IMR-90 (cell line): Measurements from ENCODE around the gene AAGAB. TPM values are rescaled to one million over a fixed set of nuclear protein-coding genes. Genes with fewer than 3 reads are reported as not detected.

Source experiments
- ATAC-seq: fragments of 200-7000 bp; cut with Tn5 transposase; 2 replicates; pipeline ENCODE4 v1.9.1; 2020; ENCODE audit warnings: low read depth, mild to moderate bottlenecking, moderate library complexity
- BruUV-seq: library from RNA; stranded (reverse); fragments of 400-500 nt; replicated peaks from 2 replicates; lab custom pipeline; 2021; lab: Mats Ljungman, UMichigan
- CTCF ChIA-PET: fragments of 300-600 bp; formaldehyde crosslinking; extraction: SDS; loops from one replicate; lab custom pipeline; 2021; ENCODE audit warnings: antibody characterized with exemption; lab: Yijun Ruan, JAX
- POLR2A ChIA-PET: fragments of 300-600 bp; sonication (Branson Sonifier 250); formaldehyde crosslinking; loops from one replicate; lab custom pipeline; 2022; ENCODE audit warnings: antibody characterized with exemption; ENCODE audit not compliant: unreplicated experiment; lab: Charles Lee
- DNase-seq: peaks from one replicate; pipeline ENCODE4 v3.0.0; 2013
- H2AFZ ChIP-seq: replicated peaks from 2 replicates; pipeline ENCODE3; 2013; ENCODE audit warnings: low read length, mild to moderate bottlenecking; ENCODE audit not compliant: poor library complexity
- H2AK5ac ChIP-seq: 2 replicates; pipeline ENCODE4 v1.6.1; 2013; ENCODE audit warnings: low read depth, low read length, inconsistent platforms
- H2AK9ac ChIP-seq: replicated peaks from 2 replicates; pipeline ENCODE3; 2013; ENCODE audit warnings: mild to moderate bottlenecking, low read depth, low read length, moderate library complexity; ENCODE audit not compliant: poor library complexity
- H2BK120ac ChIP-seq: 2 replicates; pipeline ENCODE4 v1.6.1; 2013; ENCODE audit warnings: low read depth, low read length, inconsistent platforms
- H2BK15ac ChIP-seq: 3 replicates; pipeline ENCODE4 v1.6.1; 2013; ENCODE audit warnings: low read depth, low read length, inconsistent platforms
- H2BK20ac ChIP-seq: 2 replicates; pipeline ENCODE4 v1.6.1; 2013; ENCODE audit warnings: low read depth, mild to moderate bottlenecking, inconsistent platforms, low read length, moderate library complexity
- H2BK5ac ChIP-seq: 2 replicates; pipeline ENCODE4 v1.6.1; 2013; ENCODE audit warnings: mild to moderate bottlenecking, low read depth, low read length, inconsistent platforms; ENCODE audit not compliant: poor library complexity, severe bottlenecking
- H3K14ac ChIP-seq: replicated peaks from 2 replicates; pipeline ENCODE4 v1.6.1; 2013; ENCODE audit warnings: low read depth, low read length, inconsistent platforms
- H3K18ac ChIP-seq: 2 replicates; pipeline ENCODE4 v1.6.1; 2013; ENCODE audit warnings: low read depth, low read length, control low read depth
- H3K23ac ChIP-seq: 2 replicates; pipeline ENCODE4 v1.6.1; 2013; ENCODE audit warnings: low read depth, low read length, inconsistent platforms
- H3K27ac ChIP-seq: 2 replicates; pipeline ENCODE4 v1.5.1; 2013; ENCODE audit warnings: mild to moderate bottlenecking, control low read depth, low read length; ENCODE audit not compliant: insufficient read depth
- H3K27me3 ChIP-seq: 2 replicates; pipeline ENCODE4 v1.6.1; 2013; ENCODE audit warnings: low read length; ENCODE audit not compliant: control insufficient read depth, insufficient read depth
- H3K36me3 ChIP-seq: 2 replicates; pipeline ENCODE4 v1.6.1; 2013; ENCODE audit warnings: low read length, mixed read lengths; ENCODE audit not compliant: control insufficient read depth, insufficient read depth
- H3K4ac ChIP-seq: 2 replicates; pipeline ENCODE4 v1.6.1; 2013; ENCODE audit warnings: low read depth, low read length, inconsistent platforms
- H3K4me1 ChIP-seq: 2 replicates; pipeline ENCODE4 v1.6.1; 2013; ENCODE audit warnings: low read length, mixed read lengths; ENCODE audit not compliant: control insufficient read depth, insufficient read depth
- H3K4me2 ChIP-seq: 2 replicates; pipeline ENCODE4 v1.6.1; 2013; ENCODE audit warnings: low read depth, mild to moderate bottlenecking, control low read depth, low read length, moderate library complexity
- H3K4me3 ChIP-seq: 2 replicates; pipeline ENCODE4 v1.5.1; 2013; ENCODE audit warnings: low read depth, mild to moderate bottlenecking, control low read depth, low read length, moderate library complexity; ENCODE audit not compliant: insufficient read depth
- H3K56ac ChIP-seq: 2 replicates; pipeline ENCODE4 v1.6.1; 2013; ENCODE audit warnings: low read length, inconsistent platforms; ENCODE audit not compliant: insufficient read depth; ENCODE audit errors: extremely low read depth
- H3K79me1 ChIP-seq, 2 experiments: 2 replicates each; pipeline ENCODE4 v1.6.1; 2013; ENCODE audit warnings: low read length in 2 of 2, inconsistent platforms in 1 of 2, low read depth in 1 of 2
- H3K9ac ChIP-seq: 2 replicates; pipeline ENCODE4 v1.6.1; 2013; ENCODE audit warnings: low read depth, low read length, control low read depth
- H3K9me1 ChIP-seq: 2 replicates; pipeline ENCODE4 v1.6.1; 2013; ENCODE audit warnings: low read length, inconsistent platforms; ENCODE audit not compliant: insufficient read depth
- H3K9me3 ChIP-seq: 2 replicates; pipeline ENCODE4 v1.6.1; 2013; ENCODE audit warnings: low read length; ENCODE audit not compliant: control insufficient read depth, insufficient read depth
- H4K20me1 ChIP-seq: 2 replicates; pipeline ENCODE4 v1.6.1; 2013; ENCODE audit warnings: low read length, inconsistent platforms; ENCODE audit not compliant: insufficient read depth
- H4K5ac ChIP-seq: 2 replicates; pipeline ENCODE4 v1.6.1; 2013; ENCODE audit warnings: mild to moderate bottlenecking, low read depth, low read length, control low read depth
- H4K8ac ChIP-seq, 2 experiments: 2 replicates each; pipeline ENCODE4 v1.6.1; 2013; ENCODE audit warnings: low read depth in 2 of 2, low read length in 2 of 2, control low read depth in 1 of 2, inconsistent platforms in 1 of 2
- H4K91ac ChIP-seq: 2 replicates; pipeline ENCODE4 v1.6.1; 2013; ENCODE audit warnings: low read depth, low read length, inconsistent platforms; ENCODE audit not compliant: insufficient read depth
- BHLHE40 ChIP-seq: fragments of 150-350 bp; IDR thresholded peaks from 2 replicates; pipeline ENCODE4 v1.6.1; 2016; ENCODE audit warnings: mild to moderate bottlenecking, low read depth, low read length
- CHD1 ChIP-seq: IDR thresholded peaks from 2 replicates; pipeline ENCODE4 v1.6.1; 2012; ENCODE audit warnings: low read depth, low read length, improper control_type of control experiment
- CTCF ChIP-seq: conservative IDR thresholded peaks from 2 replicates; pipeline ENCODE4 v1.5.1; 2012; ENCODE audit warnings: mild to moderate bottlenecking, low read depth, low read length, improper control_type of control experiment
- MAZ ChIP-seq: IDR thresholded peaks from 2 replicates; pipeline ENCODE4 v1.6.1; 2012; ENCODE audit warnings: low read depth, mild to moderate bottlenecking, low read length, improper control_type of control experiment, moderate library complexity, borderline replicate concordance
- MXI1 ChIP-seq: IDR thresholded peaks from 2 replicates; pipeline ENCODE4 v1.6.1; 2012; ENCODE audit warnings: low read depth, mild to moderate bottlenecking, low read length, moderate library complexity, borderline replicate concordance
- POLR2A ChIP-seq: IDR thresholded peaks from 2 replicates; pipeline ENCODE4 v1.6.1; 2012; ENCODE audit warnings: mild to moderate bottlenecking, low read depth, low read length
- RAD21 ChIP-seq: IDR thresholded peaks from 2 replicates; pipeline ENCODE4 v1.6.1; 2012; ENCODE audit warnings: low read length, improper control_type of control experiment
- RCOR1 ChIP-seq: IDR thresholded peaks from 2 replicates; pipeline ENCODE4 v1.6.1; 2012; ENCODE audit warnings: mild to moderate bottlenecking, low read length, improper control_type of control experiment; ENCODE audit not compliant: insufficient replicate concordance
- RFX5 ChIP-seq: IDR thresholded peaks from 2 replicates; pipeline ENCODE4 v1.8.0; 2012; ENCODE audit warnings: low read depth, mild to moderate bottlenecking, low read length, moderate library complexity
- WGBS, 2 experiments: methylation state at CpG; one replicate each; pipeline versions ENCODE4 v1.1.5 to v1.1.7; 2013; ENCODE audit warnings: missing lambda C conversion rate in 2 of 2; ENCODE audit not compliant: insufficient read length in 1 of 2; ENCODE audit errors: extremely low coverage in 2 of 2; 5-methylcytosine and 5-hydroxymethylcytosine counted together
- dilution Hi-C: fragments of 300-500 bp; cut with HindIII; formaldehyde crosslinking; loops from one replicate; pipeline ENCODE4 v1.14.3; 2018; ENCODE audit warnings: low sequenced_read_pairs; ENCODE audit not compliant: unreplicated experiment
- in situ Hi-C: fragments of 300-500 bp; cut with MboI; formaldehyde crosslinking; loops from 3 replicates; pipeline ENCODE4 v1.14.3; 2019; ENCODE audit warnings: low sequenced_read_pairs, inconsistent platforms, mixed read lengths
- intact Hi-C: fragments of 100-400 bp; cut with micrococcal nuclease; formaldehyde crosslinking; loops from 2 replicates; pipeline ENCODE4 v1.10.0; 2022
- polyA plus RNA-seq, 3 experiments: library from polyadenylated mRNA; depleted of rRNA; stranded (reverse); fragments of >200 nt; gene quantifications; 2 replicates each; pipeline ENCODE4 v1.2.3, GENCODE V29; 2012; ENCODE audit warnings: low replicate concordance in 1 of 3
- total RNA-seq: library from RNA; depleted of rRNA; stranded (reverse); fragments of >200 nt; gene quantifications from 2 replicates; pipeline ENCODE4 v1.2.3, GENCODE V29; 2012

Gene AAGAB
- total and polyA plus RNA-seq, 2 of the 4 experiments (the other 2 are of a cell fraction), result 26.1 to 69.7 TPM

- no peak for TF ChIP-seq MXI1
- TF ChIP-seq RFX5, result no peak
These were observed 84.1 kb downstream of the AAGAB start (continued) for GRCh38 chr15:67170143-67170925.

GRCh38 chr15:67168694-67169093 lies 85.8 kb downstream of the AAGAB start:
- peak overlapping the region; percentile 77 for H3K14ac ChIP-seq
- H3K9me3 ChIP-seq, result no peaks in the 10 kb centered on the region
- H3K56ac ChIP-seq, result peak overlapping the region; percentile 77
- H3K36me3 ChIP-seq, result peaks cover 79% of the 10 kb centered on the region
- ChIA-PET POLR2A (no interaction called here), CTCF (interaction anchor here (1.3 kb wide), 1 partner anchor 22 kb away, joined by 4 read pairs; no protein-coding TSS in a partner anchor)
- intact Hi-C loops, result loop anchor here (1.0 to 2.0 kb wide), 2 partner anchors 10 to 14 kb away; no protein-coding TSS in a partner anchor
- peaks cover 54 to 98% of the 10 kb centered on the region in 2 experiments for H3K79me1 ChIP-seq
- peak overlapping the region; percentile 86 for H3K4ac ChIP-seq
- H3K4me1 ChIP-seq, result peaks cover 69% of the 10 kb centered on the region
- peak overlapping the region; percentile 43; the same call in 2 of the 3 replicates for H2BK15ac ChIP-seq
- peaks cover 19% of the 10 kb centered on the region for H4K20me1 ChIP-seq
- dilution Hi-C loops, result no loop called here
- H3K9ac ChIP-seq, result peak overlapping the region; percentile 41
- H3K4me2 ChIP-seq, result no peak overlapping the region
- H3K27ac ChIP-seq, result peak overlapping the region; percentile 85
- peak overlapping the region; percentile 84 for H2BK20ac ChIP-seq
- no peak for TF ChIP-seq BHLHE40
- no peak for TF ChIP-seq POLR2A
- no peak for TF ChIP-seq MAZ
- TF ChIP-seq CHD1, result no peak
- TF ChIP-seq CTCF, result no peak
- TF ChIP-seq RAD21, result no peak
- no peak for TF ChIP-seq RCOR1
- peak overlapping the region; percentile 88 for H2AK9ac ChIP-seq
- in situ Hi-C loops, result no loop called here
- H4K8ac ChIP-seq, result peak overlapping the region; percentile 67 to 79
- H4K5ac ChIP-seq, result peak overlapping the region; percentile 33
- WGBS, 2 experiments, result no CpG with 5 or more reads among the region's 6 CpGs
- no TSS peak for BruUV-seq
- H2BK120ac ChIP-seq, result peak overlapping the region; percentile 92
- peak overlapping the region; percentile 91 for H4K91ac ChIP-seq
- peak overlapping the region; percentile 16 for H3K18ac ChIP-seq
- peak overlapping the region; percentile 58 for H2AFZ ChIP-seq
- peak overlapping the region; percentile 60 for H2BK5ac ChIP-seq
- no peak overlapping the region for H3K4me3 ChIP-seq
- no peaks in the 10 kb centered on the region for H3K27me3 ChIP-seq
- peak overlapping the region; percentile 82 for H3K23ac ChIP-seq
- H3K9me1 ChIP-seq, result peaks cover 68% of the 10 kb centered on the region
- no peak for ATAC-seq
- H2AK5ac ChIP-seq, result peak overlapping the region; percentile 99
- no peak for DNase-seq
